Adrenal gland (tissue), 12 donors: ENCODE measurements around the gene KLHL26. TPM values are rescaled to one million over a fixed set of nuclear protein-coding genes. Genes with fewer than 3 reads are reported as not detected.

Experiments
- DNase-seq, 7 donors: peaks; one replicate each; pipeline ENCODE4 v3.0.0-alpha.2; 2019 to 2020
- H3K27ac ChIP-seq, 5 donors: fragments of 200-600 bp; sonication (generic) in 4 of 5; 1 replicate in 3 of 5; 2 replicates in 2 of 5; pipeline versions ENCODE4 v1.5.1 to v1.8.0; 2016 to 2020; ENCODE audit warnings: mild to moderate bottlenecking in 1 of 5
- H3K27me3 ChIP-seq: fragments of 200-600 bp; 2 replicates; pipeline ENCODE4 v1.8.0; 2021
- H3K36me3 ChIP-seq, 2 donors: fragments of 200-600 bp; replicated peaks in 1 of 2; 1 replicate in 1 of 2; 2 replicates in 1 of 2; pipeline versions ENCODE4 v1.5.1 to v1.8.0; 2018 to 2022
- H3K4me1 ChIP-seq, 2 donors: fragments of 200-600 bp; replicated peaks in 1 of 2; 1 replicate in 1 of 2; 2 replicates in 1 of 2; pipeline versions ENCODE4 v1.5.1 to v1.8.0; 2018 to 2021
- H3K4me3 ChIP-seq, 4 donors: fragments of 200-600 bp; sonication (generic) in 3 of 4; one replicate each; pipeline ENCODE4 v1.5.1; 2016 to 2018
- H3K9me3 ChIP-seq, 3 donors: fragments of 200-600 bp; sonication (generic) in 1 of 3; replicated peaks in 1 of 3; 1 replicate in 2 of 3; 2 replicates in 1 of 3; pipeline versions ENCODE4 v1.5.1 to v1.8.0; 2016 to 2021
- POLR2A ChIP-seq, 2 donors: fragments of 450-650 bp; IDR thresholded peaks; one replicate each; pipeline ENCODE4 v1.6.1; 2017; ENCODE audit warnings: antibody characterized with exemption in 2 of 2, mild to moderate bottlenecking in 2 of 2, moderate library complexity in 1 of 2
- WGBS, 4 donors: extraction: QIAGEN DNeasy Blood & Tissue Kit in 2 of 4; methylation state at CpG; one replicate each; pipeline versions ENCODE4 v1.1.5 to v1.1.7; 2013 to 2017; 5-methylcytosine and 5-hydroxymethylcytosine counted together
- intact Hi-C, 2 donors: fragments of 100-400 bp; cut with DNase I; formaldehyde crosslinking; loops; one replicate each; pipeline versions ENCODE4 v1.14.1 to v1.15.0; 2022 to 2023
- polyA plus RNA-seq, 3 donors: library from polyadenylated mRNA; stranded (reverse); fragments of 200-250 nt in 2 of 3; fragments of 350-450 nt in 1 of 3; fragmentation: Illumina TruSeq in 1 of 3; extraction: RNeasy Lipid Tissue Mini Kit (QIAGEN cat#74804) in 1 of 3; gene quantifications; one replicate each; pipeline ENCODE4 v1.2.3, GENCODE V29; 2013 to 2014
- total RNA-seq, 9 donors: library from RNA; depleted of rRNA in 4 of 9; stranded (reverse); fragments of >200 nt in 4 of 9; fragments of 120-200 nt in 1 of 9; fragmentation: NEBNext Ultra II Directional in 1 of 9; extraction: Animal tissue kit (Norgen Biotek cat#: 25700) in 1 of 9; gene quantifications; one replicate each; pipeline versions ENCODE4 v1.1.0 to v1.2.4, GENCODE V29; 2013 to 2023
- TF ChIP-seq, protein P1 (sequence below), 6 experiments: fragments of 450-650 bp in 4 of 6; fragments of 200-600 bp in 2 of 6; sonication (generic) in 1 of 6; IDR thresholded peaks; 1 replicate in 5 of 6; 2 replicates in 1 of 6; pipeline versions ENCODE4 v1.5.1 to v1.8.0; 2016 to 2021; ENCODE audit warnings: antibody characterized with exemption in 6 of 6, mild to moderate bottlenecking in 2 of 6, moderate library complexity in 1 of 6
- donor health status: healthy with polysubstance abuse.
- donor health status: Bipolar disorder and iron deficiency.
- donor health status: DM: yes; HTN: yes; CAD: no.
- donor health status: DM: no; HTN: no; CAD: no.
- donor health status: DM: no; HTN: no; CAD: no.
- donor health status: DM: yes; HTN: yes; CAD: no.

KLHL26 gene
- total and polyA plus RNA-seq, 12 donors, result 1.4 to 15.2 (median 8.2) TPM

DNA sequence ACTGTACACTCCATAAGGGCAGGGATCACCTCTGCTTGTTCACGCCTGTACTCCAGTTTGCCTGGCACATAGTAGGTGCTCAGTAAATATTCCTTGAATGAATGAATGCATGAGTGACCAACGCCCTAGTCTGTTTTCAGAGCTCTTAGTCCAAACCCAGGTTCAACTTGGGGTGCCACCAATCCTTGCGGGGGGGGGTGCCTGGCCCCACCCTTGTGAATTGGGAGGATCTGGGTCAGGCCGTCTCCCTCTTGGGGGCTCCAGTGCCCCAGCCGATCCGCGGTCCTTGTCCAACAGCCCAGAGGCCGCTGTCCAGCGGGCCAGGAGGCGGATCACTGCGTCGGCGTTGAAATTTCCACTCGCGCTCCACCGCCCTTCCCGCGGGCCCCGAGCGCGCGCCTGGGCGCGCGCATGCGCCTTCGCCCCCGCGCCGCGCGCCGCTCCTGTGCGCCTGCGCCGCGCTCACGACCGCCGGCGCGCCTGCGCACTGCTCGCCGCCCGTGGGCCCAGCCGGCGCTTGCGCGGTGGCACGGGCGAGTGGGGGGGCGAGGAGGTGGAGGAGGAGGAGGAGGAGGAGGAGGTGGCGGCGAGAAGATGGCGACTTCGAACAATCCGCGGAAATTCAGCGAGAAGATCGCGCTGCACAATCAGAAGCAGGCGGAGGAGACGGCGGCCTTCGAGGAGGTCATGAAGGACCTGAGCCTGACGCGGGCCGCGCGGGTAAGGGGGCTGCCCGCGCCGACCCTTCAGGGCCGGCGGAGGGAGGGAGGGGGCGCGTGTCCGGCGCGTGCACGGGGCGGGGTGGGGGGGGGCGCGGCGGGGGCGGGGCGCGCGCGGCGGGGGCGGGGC is 46.5 kb downstream of the KLHL26 start, which contains the start of gene CRTC1:
CRTC1 (plus strand) TSS at position 572 of the 849 bp plus-strand sequence; CDS start at position 595, 23 bp downstream.
- intact Hi-C loops, result no loop called here

DNA sequence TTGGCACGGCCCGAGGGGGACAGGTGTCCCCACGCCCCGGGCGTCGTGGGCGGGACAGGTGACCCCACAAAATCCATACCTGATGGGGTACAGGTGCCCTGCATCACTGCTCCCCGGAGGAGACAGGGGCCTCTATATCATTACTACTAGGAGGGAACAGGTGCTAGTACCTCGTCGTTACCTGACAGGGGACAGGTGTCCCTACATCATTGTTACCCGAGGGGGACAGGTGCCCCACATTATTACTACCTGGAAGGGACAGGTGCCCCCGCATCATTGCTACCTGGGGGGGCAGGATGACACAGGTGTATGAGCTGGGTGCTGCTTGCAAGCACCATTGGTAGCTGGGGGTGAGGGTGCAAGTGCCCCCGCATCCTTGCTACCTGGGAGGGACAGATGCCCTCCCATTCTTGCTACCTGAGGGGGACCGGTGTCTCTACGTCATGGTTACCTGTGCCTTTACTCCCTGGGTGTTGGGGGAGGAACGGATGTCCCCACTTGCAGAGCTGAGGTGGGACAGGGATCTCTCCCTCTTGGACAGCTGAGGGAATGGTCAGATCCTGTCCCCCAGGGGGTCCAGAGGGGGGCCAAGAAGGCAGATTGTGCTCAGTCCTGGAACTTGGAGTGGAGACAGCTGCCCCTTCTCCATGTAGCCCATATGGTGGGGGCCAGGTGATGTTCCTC is 47.3 kb downstream of the KLHL26 start:
- H3K27ac ChIP-seq, result peak overlapping the region in 1 of 5 donors; percentile 93
- WGBS, 4 donors, result 18 to 42% (median 28%) methylated on average over 2 to 16 of the region's 16 CpGs
- intact Hi-C loops, result no loop called here
- no peaks in the 10 kb centered on the region for H3K36me3 ChIP-seq
- no peak for DNase-seq
- H3K27me3 ChIP-seq, result no peaks in the 10 kb centered on the region
- H3K4me1 ChIP-seq, result peaks cover 0 to 15% of the 10 kb centered on the region in 2 donors
- H3K9me3 ChIP-seq, result no peaks in the 10 kb centered on the region
- H3K4me3 ChIP-seq, result peak overlapping the region in 2 of 4 donors; percentile 32 to 78
- no peak for TF ChIP-seq POLR2A (IDR thresholded peaks at IDR 0.05)
- TF ChIP-seq, protein P1, sequence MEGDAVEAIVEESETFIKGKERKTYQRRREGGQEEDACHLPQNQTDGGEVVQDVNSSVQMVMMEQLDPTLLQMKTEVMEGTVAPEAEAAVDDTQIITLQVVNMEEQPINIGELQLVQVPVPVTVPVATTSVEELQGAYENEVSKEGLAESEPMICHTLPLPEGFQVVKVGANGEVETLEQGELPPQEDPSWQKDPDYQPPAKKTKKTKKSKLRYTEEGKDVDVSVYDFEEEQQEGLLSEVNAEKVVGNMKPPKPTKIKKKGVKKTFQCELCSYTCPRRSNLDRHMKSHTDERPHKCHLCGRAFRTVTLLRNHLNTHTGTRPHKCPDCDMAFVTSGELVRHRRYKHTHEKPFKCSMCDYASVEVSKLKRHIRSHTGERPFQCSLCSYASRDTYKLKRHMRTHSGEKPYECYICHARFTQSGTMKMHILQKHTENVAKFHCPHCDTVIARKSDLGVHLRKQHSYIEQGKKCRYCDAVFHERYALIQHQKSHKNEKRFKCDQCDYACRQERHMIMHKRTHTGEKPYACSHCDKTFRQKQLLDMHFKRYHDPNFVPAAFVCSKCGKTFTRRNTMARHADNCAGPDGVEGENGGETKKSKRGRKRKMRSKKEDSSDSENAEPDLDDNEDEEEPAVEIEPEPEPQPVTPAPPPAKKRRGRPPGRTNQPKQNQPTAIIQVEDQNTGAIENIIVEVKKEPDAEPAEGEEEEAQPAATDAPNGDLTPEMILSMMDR (IDR thresholded peaks at IDR 0.05), result no peak

More for the DNA sequence above, 46.5 kb downstream of the KLHL26 start, which contains the start of gene CRTC1:
- DNase-seq, result peak; percentile 83 to 93 (median 91)
- TF ChIP-seq, protein P1 (IDR thresholded peaks at IDR 0.05), result peak in 1 of 6 experiments; percentile 16
- peak in 1 of 2 donors; percentile 60 for TF ChIP-seq POLR2A (IDR thresholded peaks at IDR 0.05)
- Histone ChIP-seq H3K9me3 (no peaks in the 10 kb centered on the region), H3K4me1 (peaks cover 4 to 19% of the 10 kb centered on the region in 2 donors), H3K27ac (peak within 1 kb of the TSS in 4 of 5 donors; percentile 68 to 94 (median 83)), H3K36me3 (no peaks in the 10 kb centered on the region), H3K4me3 (peak within 1 kb of the TSS in 2 of 4 donors; percentile 32 to 78), H3K27me3 (no peaks in the 10 kb centered on the region)
- 1 to 3% (median 1%) methylated on average over 21 to 91 of the region's 93 CpGs for WGBS, 4 donors

DNA sequence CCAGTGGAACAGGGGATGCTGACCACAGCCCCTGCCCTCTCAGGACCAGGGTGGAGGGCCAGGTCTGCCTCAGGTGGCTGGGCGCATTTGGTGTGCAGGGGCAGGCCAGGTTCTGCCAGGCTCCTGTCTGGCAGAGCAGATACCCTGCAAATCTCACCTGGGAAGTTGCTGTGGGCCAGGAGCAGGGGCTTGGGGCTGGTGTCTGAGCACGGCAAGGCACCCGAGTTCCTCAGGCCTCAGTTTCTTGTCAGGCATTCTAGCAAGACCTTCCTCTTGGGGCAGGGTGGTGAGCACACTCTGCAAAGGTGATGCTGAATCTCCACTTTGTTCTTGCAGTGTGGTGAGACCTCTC is 47.8 kb downstream of the KLHL26 start:
- H3K4me3 ChIP-seq, result no peak overlapping the region
- H3K9me3 ChIP-seq, result no peaks in the 10 kb centered on the region
- peaks cover 0 to 15% of the 10 kb centered on the region in 2 donors for H3K4me1 ChIP-seq
- intact Hi-C loops, result no loop called here
- 77 to 94% (median 80%) methylated on average over 2 to 3 of the region's 3 CpGs for WGBS, 4 donors
- TF ChIP-seq, protein P1 (IDR thresholded peaks at IDR 0.05), result no peak
- no peak for TF ChIP-seq POLR2A (IDR thresholded peaks at IDR 0.05)
- no peaks in the 10 kb centered on the region for H3K27me3 ChIP-seq
- no peak for DNase-seq
- H3K27ac ChIP-seq, result no peak overlapping the region
- no peaks in the 10 kb centered on the region for H3K36me3 ChIP-seq

DNA sequence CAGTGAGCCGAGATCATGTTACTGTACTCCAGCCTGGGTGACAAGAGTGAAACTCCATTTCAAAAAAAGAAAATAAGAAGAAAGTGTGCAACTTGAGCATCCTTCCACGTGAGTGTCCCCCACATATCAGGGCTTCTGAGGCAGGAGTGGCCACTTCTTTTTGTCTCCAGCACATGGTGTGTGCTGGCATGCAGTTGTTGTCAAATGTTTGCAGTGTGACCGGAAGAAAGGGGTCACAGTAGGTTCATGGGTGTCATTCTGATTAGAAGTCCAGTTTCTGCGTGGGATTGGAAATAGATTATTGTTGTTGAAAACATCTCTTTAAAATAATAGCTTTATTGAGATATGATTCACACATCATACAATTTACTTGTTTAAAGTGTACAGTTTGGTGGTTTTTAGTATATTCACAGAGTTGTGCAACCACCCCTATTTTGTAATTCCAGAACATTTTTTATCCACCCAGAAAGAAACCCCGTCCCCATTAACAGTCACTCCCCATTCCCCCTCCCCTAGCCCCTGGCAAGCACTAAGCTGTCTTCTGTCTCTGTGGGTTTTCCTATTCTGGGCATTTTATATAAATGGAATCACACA is 48.9 kb downstream of the KLHL26 start:
- TF ChIP-seq POLR2A (IDR thresholded peaks at IDR 0.05), result no peak
- TF ChIP-seq, protein P1 (IDR thresholded peaks at IDR 0.05), result no peak
- Histone ChIP-seq H3K27me3 (no peaks in the 10 kb centered on the region), H3K4me1 (peaks cover 0 to 15% of the 10 kb centered on the region in 2 donors), H3K36me3 (no peaks in the 10 kb centered on the region), H3K9me3 (no peaks in the 10 kb centered on the region), H3K27ac (no peak overlapping the region), H3K4me3 (no peak overlapping the region)
- DNase-seq, result no peak
- 73 to 77% (median 76%) methylated on average over 5 of the region's 5 CpGs for WGBS, 4 donors
- intact Hi-C loops, result no loop called here
